CD4-positive, alpha-beta T cell treated with Interferon gamma for 1 hour (primary cell): ENCODE results near the gene ITM2B.
"Not testable (repeated sequence)": the region's sequence is repeated elsewhere in the genome, so short reads cannot be mapped to it uniquely, and the experiment has no call there.

Source experiments
- DNase-seq: peaks from one replicate; pipeline ENCODE4 v3.0.0-alpha.2; 2020

The ITM2B gene

GRCh38 chr13:48230541-48230940 is 2.5 kb upstream of the ITM2B start:
- DNase-seq: no peak

- no peak for DNase-seq
Measured at GRCh38 chr13:48231080-48231479, 1.9 kb upstream of the ITM2B start.

- no peak for DNase-seq
Measured at GRCh38 chr13:48231933-48232332, 1.1 kb upstream of the ITM2B start.

- DNase-seq: no peak
Measured at GRCh38 chr13:48232420-48233045, 473 bp upstream of the ITM2B start.

GRCh38 chr13:48233889-48234488 is 983 bp downstream of the ITM2B start:
- no peak for DNase-seq

GRCh38 chr13:48234566-48235340 is 1.7 kb downstream of the ITM2B start:
- DNase-seq: no peak

GRCh38 chr13:48235341-48236135 is 2.5 kb downstream of the ITM2B start:
- peak; percentile 12 for DNase-seq

GRCh38 chr13:48236528-48237353 is 3.7 kb downstream of the ITM2B start:
- DNase-seq: no peak

GRCh38 chr13:48239369-48239768 is 6.4 kb downstream of the ITM2B start:
- DNase-seq: not testable (repeated sequence)

- no peak for DNase-seq
Measured at GRCh38 chr13:48241651-48242050, 8.6 kb downstream of the ITM2B start.

- DNase-seq: no peak
Measured at GRCh38 chr13:48242677-48243076, 9.7 kb downstream of the ITM2B start.

GRCh38 chr13:48244159-48244558 is 11.2 kb downstream of the ITM2B start:
- DNase-seq: no peak

GRCh38 chr13:48246102-48246501 is 13.1 kb downstream of the ITM2B start:
- DNase-seq: no peak

GRCh38 chr13:48249018-48249417 is 16.0 kb downstream of the ITM2B start:
- no peak for DNase-seq

- DNase-seq: no peak
Measured at GRCh38 chr13:48251611-48252081, 18.6 kb downstream of the ITM2B start.

GRCh38 chr13:48252176-48252575 is 19.2 kb downstream of the ITM2B start:
- DNase-seq: no peak

GRCh38 chr13:48253849-48254248 is 20.8 kb downstream of the ITM2B start:
- DNase-seq: no peak

GRCh38 chr13:48255090-48255489 is 22.1 kb downstream of the ITM2B start:
- no peak for DNase-seq

- no peak for DNase-seq
Measured at GRCh38 chr13:48255954-48256353, 22.9 kb downstream of the ITM2B start.

GRCh38 chr13:48258002-48258401 is 25.0 kb downstream of the ITM2B start:
- no peak for DNase-seq

- no peak for DNase-seq
Measured at GRCh38 chr13:48258430-48258829, 25.4 kb downstream of the ITM2B start.

GRCh38 chr13:48260970-48261369 is 28.0 kb downstream of the ITM2B start:
- DNase-seq: no peak
